Hematopoietic multipotent progenitor cell (in vitro differentiated cells): ENCODE results near the gene ACRBP. TPM values are rescaled to one million over a fixed set of nuclear protein-coding genes. Genes with fewer than 3 reads are reported as not detected.
A peak's percentile ranks its signal among the peaks of the same experiment; 100 is the strongest.

Experiments
- DNase-seq, 3 donors: peaks; one replicate each; pipeline ENCODE4 v3.0.0-alpha.2; 2011 to 2015; ENCODE audit warnings: low read depth in 2 of 3, low spot score in 2 of 3
- total RNA-seq: library from RNA; depleted of rRNA; stranded (reverse); fragments of >200 nt; gene quantifications from one replicate; pipeline ENCODE4 v1.2.3, GENCODE V29; 2012

The ACRBP gene
- total RNA-seq: 15.9 TPM

DNA sequence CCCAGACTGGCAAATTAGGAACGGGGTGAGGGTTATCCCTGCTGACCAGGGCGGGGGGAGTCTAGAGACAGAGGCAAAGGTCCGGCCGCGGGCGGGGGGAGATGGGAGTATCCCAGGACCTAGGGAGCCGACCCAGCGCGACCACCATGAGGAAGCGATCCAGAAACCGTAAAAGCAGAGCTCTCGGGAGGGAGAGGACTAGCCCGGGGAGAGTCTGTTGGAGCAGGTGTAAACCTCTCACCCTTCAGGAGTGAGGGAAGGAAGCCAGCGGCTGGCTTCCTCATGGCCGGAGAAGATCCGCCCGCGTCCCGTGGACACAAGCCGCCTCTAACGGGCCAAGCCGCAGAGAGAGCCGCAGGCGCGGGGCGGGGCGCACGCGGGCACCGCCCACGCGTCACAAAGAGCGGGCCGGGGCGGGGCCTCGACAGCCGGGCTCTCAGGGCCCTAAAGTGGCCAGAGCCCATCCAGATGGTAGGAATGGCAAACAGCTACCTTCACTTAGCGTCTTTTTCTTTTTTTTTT, at the start of gene ACRBP:
Gene ACRBP, minus strand, starts transcription at position 350 of the 522 bp plus-strand sequence. Its CDS starts 66 bp downstream, at position 284.
- peak in 2 of 3 donors; percentile 59 to 60 for DNase-seq

DNA sequence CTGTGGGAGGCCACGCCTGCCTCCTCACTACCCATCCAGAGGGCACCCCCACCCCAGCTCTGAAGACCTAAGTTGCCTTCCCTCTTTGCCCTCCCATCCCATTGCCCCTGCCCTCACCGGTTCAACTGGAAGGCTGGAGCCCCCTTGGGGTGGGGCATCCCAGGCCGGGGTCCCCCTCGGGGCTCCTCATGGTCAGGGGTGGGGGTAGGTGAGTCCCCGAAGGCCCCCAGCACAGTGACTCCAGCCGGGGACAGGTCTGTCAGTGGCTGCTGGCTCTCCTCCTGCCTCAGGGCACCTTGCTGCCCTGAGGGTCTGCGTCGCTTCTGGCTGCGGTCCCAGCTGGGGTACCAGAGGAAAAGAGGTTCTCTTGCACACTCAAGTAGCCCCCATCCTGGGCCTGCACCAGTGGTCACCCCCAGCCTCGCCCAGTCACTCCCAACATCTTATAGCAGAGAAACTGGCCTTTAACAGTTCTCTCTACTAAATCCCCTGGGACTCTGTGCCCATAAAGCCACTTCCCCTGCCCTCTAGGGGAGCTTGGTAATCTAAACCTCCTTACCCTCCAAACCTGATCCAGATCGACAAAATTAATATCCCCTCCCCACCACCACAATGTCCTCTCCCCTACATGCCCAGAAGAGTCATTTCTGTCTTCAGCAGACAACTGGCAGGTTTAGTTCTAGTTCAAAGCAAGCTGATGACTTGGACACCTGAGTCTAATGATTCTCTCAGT, 48.2 kb upstream of the ACRBP start:
- DNase-seq: no peak

DNA sequence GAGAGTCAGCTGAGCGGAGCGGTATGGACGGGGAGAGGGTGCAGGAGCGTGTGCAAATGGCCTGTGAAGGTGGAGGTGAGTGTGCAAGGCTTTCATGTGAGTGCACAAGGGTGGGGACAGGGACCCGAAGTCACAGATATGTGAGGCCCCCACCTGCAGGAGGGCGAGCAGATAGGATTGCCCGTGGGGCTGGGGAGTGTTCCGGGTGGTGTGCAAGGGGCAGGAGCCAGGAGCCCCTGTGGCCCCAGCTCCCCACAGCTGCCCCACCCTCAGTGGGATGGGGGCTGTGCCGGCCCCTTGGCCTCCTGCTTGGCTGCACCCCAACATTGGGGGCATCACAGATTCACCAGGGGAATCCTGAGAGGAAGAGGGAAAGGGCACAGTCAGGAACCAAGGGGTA, 47.5 kb upstream of the ACRBP start:
- DNase-seq: no peak

DNA sequence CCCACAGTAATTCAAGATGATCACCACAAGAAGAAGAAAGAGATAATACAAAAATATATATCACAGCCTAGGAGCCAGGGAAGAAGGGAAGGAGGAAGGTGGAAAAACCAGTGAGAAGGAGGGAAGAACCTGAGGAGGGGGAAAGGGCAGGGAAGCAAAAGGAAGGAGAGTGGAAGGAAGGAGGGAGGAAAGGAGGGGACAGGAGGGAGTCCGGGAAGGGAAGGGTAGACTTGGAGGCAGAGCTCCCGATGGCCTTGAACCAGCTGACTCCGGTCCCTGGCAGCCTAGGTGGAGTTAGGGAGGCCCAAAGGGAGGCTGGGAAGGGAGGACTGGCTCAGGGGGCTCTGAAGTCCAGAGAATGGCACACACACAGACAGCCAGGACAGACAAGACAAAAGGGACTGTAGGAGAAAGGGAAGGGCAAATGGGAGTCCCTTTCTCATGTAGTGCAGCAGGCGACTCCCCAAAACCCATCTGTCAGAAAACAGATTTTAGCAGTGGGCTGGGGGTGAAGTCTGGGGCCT, 46.7 kb upstream of the ACRBP start:
- no peak for DNase-seq

DNA sequence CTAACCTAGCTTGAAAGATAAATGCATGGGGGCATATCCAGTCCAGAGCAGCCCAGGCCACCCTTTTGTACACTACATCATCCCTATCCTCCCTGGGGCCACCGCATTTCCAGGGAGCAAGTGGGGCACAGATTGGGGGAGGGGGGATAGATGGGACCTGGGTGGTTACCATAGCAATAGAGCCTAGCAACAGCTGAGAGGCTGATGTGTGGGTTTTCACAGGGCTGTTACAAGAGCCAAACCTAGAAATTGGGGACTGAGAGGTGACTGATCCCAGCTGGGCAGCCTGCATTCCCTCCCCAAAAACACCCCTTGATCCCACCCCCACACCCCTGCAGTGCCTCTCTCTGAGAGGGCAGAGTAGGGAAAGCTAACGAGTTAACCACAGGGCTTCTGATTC, 45.7 kb upstream of the ACRBP start:
- no peak for DNase-seq

DNA sequence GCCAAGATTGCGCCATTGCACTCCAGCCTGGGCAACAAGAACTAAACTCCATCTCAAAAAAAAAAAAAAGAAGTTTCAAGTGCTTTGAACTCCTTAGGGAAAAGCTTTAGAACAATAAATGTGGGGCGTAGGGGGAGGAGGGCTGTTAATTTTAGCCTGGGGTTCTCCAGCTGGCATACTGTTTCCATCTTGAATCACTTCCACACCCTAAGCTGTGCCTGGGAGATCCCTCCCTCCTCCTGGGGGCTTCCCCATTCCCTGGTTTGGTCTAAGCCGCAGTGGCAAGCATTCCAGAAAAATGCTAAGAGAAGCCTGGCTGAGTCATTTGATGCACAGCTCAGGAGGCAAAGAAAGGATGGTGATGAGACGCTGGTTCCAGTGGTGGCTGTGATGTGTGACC, 44.2 kb upstream of the ACRBP start:
- DNase-seq: no peak

DNA sequence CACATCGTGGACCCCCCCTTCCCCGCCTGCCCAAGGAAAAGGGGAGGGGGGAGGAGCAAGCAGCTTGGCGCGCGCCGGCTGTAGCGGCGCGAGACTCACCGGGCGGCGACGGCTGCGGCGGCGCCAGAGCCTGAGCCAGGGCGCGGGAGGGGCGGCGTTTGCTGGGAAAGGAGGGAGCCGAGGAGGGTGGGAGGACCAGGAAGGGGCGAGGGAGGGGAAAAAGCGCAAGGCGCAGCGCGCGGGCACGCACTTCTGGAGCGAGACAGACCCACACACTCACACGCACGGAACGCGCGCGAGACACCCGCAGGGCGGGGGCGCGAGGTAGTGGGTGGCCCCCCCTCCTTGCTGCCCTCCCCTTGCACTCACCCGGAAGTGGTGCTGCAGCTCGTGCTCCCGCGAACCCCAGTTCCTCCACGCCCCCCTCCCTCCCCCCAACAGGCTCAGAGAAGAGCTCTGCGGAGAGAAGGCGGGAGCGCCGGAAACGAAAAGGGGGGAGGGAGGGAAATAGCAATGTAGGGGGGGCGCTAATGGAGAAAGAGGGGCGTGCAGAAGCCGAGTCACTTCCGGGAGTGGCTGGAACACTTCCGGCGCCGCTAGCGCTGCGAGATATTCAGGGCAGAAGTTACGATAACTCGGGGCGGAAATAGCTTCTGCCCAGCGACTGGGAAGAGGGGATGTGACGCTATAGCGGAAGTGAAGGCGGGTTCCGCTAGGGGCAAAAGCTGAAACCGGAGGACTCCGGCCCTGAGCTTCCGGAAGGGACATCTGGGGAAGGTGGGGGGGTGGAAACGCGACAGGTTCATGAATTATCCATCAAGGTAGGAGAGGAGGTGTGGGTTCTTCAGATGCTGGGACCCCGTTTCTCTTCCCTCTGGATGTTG, 42.0 kb upstream of the ACRBP start, which contains the start of gene ZNF384:
Gene ZNF384, minus strand, starts transcription at position 377 of the 884 bp plus-strand sequence. CDS start 9,855 bp downstream, outside the sequence.
- peak; percentile 91 to 99 (median 97) for DNase-seq

DNA sequence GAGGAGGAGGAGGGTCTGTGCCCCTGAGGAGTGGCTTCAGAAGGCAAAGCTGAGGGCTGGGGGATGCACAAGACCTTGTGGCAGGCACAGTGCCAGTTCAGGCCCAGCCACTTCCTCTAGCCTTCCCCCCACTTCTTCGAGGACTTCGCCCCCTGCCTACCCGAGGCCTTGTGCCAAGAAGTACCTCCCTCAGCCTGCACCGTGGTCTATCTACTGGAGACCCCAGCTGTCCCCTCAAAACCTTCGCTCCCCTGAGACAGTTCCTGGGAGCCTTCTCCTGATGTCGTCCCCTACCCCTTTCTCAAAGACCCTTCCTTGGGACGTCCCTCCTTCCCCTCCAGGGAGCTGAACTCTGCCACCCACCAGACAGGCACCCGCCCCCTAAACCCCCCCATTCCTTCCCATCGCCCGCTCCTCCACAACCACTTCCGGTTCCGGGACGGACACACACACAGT, 41.3 kb upstream of the ACRBP start:
- DNase-seq: peak in 2 of 3 donors; percentile 76 to 82

DNA sequence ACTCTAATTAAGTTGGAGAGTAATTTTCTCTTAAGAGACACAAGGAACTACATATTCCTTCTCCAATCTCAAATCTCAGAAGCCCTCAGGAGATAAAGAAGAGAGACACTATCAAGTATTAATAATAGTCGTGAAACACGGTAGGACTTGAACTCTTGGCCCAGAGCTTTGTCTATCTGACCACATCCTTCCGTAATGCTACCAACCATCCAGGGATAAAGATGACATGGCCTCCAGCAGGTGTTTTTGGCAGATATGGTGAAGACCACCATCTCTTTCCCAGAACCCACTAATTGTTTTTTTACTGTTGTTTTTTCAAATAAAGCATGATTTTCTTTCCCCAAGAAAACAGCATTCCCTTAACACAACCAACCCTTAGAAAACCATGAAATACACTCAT, 38.6 kb upstream of the ACRBP start:
- DNase-seq: no peak

DNA sequence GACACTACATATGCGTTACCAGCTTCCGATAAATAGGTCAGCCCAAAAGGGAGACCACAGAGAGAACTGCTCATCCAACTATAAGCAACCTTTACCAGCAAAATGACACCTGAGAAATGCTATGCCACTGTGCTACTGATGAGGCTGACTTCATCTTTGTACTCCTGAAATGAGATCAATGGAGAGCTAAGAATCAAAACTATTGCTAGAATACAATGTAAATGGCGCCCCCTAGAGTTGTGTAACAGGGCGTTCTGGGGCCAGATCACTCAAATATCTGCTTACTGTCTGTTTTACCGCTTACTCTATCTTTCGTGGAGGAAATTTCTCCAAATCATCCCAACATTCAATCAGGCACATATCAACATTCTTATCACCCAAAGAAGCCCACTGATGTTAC, 37.4 kb upstream of the ACRBP start:
- DNase-seq: peak in 2 of 3 donors; percentile 59 to 77

DNA sequence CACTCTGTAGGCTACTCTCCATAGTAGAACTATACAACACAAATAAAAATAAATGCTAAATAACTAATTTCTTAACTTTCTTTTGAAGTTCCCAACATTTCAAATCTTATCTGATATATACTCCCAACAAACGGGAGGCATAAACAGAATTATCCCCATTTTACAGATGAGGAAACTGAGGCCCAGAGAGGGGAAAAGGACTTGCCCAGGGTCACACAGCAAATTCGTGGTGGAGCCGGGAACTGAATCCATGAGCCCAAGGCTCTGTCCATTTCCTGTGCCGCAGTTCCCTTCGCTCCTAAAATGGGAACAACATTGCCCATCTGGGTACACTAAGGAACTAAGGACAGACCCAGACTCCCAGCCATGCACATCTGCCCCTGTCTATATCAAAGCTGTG, 29.7 kb upstream of the ACRBP start:
- no peak for DNase-seq

DNA sequence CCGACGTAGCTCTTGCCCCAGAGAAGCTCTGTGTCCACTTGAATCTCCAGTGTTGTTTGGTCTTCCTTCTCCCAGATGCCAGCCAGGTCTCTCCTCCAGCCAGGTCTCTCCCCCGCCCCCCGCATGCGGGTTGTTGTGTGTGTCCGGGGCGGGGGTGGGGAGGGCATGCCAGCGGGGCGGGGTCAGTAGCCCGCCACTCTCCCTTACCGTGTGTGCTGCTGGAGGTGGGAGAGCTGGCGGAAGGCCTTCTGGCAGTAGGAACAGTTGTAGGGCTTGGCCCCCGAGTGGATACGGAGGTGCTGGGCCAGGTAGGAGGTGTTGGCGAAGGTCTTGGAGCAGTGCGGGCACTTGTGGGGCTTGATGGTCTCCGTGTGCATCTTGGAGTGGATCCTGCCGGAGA, 24.9 kb upstream of the ACRBP start:
- no peak for DNase-seq

DNA sequence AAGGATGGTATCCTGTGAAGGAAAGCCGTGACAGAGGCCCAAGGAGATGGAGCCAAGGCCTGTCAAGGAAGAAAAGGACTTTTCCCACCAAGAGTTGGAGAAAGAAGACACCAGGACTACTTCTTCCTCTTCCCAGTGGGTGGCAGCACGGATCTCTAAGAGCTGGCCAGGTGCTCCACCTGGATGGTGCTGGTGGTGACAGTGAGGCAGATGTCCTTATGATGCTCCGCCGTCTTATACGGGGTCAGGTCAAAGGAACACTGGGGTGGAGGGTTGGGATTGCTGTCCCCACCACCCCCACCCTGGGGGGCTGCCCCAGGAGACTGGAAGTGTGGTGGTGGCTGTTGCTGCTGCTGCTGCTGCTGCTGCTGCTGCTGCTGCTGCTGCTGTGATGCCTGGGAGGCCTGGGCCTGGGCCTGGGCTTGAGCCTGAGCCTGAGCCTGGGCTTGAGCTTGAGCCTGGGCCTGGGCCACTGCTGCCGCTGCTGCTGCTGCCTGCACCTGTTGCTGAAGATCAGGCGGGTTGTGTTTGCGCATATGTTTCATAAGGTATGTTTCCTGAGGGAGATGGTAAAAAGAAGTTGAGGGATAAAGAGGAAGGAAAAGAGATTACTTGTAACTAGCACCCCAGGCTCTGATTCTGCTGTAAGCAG, 20.5 kb upstream of the ACRBP start:
- DNase-seq: no peak

DNA sequence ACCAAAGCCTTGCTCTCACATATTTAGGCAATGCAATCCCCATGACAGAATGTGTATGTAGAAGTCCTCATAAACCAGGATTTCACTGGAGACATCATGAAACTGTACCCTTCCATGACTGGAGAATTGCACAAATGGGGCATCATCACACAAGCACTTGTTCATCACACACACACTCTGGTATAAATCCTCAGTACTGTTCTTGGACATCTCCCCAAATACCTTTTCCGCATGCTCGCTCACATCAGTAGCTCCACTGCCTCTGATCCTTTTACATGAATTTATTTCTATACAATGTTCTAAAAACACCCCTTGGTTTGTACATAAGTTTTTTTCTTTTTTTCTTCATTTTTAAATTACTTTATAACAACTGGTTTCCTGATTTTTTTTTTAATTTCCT, 19.0 kb upstream of the ACRBP start:
- DNase-seq: no peak

DNA sequence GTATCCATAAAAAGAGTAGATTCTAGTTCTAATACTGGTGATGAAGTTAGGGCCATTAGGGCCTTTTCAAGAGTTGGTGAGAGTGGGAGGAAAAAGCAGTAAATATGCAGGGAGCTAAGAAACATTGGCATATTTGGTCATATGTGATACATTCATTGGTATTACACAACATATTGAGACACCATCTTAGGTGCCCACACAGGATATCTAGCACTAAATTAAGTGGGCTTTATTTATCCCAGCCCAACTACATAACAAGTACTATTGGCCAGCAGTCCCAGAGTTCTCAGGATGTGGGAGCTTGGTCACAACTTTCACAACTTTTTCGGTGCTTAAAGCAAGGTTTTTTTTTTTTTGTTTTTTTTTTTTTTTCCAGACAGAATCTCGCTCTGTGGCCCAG, 17.7 kb upstream of the ACRBP start:
- DNase-seq: no peak

DNA sequence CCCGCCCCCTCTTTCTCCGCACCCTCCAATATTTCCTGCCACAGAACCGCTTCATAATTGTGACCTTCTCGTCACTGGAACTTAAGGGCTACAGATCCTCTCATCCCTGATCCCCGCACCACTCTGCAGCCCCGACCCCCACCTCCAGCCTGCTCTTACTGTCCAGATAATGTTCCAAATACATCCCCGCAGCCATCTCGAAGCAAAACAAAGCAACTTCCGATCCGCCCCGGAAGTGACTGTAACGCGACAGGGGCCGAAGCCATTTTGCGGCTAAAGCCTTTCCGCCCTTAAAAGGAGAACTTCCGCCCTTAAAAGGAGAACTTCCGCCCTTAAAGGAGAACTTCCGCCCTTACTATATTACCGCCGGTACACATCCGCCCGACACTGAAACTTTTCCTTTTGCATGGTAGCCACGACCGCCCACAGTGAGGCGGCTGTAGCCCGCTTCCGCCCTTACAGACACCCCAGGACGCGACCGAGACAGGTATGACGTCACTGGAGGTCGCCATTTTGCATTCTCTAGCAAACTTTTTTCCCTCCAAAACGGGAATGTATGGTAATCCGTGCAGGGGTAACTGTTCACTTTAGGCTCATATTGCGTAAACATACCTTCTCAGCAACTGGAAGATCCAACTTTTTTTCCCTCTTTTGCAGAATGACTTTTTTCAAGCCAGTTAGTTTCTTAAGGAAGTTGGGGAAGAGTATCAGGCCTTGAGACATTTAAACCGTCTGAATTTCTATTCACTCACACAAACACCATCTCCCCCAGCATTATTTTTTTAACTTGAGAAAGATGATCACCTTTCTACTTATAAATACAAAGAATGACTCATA, 15.9 kb upstream of the ACRBP start, which contains the start of gene ING4:
Gene ING4, minus strand, starts transcription at position 214 of the 837 bp plus-strand sequence. Its CDS starts 18 bp downstream, at position 196.
- peak; percentile 90 to 100 (median 98) for DNase-seq

DNA sequence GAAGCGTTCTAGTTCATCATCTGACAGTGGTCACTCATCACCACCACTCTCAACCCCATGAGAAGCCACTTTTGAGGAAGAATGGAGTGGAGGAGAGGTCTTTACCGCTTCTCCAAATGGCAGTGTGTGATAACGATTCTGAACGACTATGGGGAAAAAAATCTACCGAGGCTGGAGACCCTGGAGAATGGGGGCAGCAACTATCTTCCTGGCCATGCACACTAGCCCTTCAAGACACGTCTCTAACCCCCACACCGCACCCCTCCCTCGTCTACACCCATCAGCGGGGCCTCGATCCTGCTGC, 15.3 kb upstream of the ACRBP start:
- no peak for DNase-seq

DNA sequence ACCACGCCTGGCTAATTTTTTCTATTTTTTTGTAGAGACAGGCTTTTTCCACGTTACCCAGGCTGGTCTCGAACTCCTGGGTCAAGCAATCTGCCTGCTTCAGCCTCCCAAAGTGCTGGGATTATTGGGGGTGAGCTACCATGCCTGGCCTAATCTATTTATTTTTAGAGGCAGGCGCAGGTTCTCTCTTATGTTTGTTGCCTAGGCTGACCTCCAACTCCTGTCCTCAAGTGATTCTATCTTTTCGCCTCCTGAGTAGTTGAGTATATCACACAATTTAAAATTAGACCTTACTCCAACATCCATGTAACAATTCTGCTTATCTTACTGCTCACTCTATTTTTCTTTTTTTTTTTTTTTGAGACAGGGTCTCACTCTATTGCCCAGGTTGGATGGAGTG, 6.8 kb upstream of the ACRBP start:
- no peak for DNase-seq

DNA sequence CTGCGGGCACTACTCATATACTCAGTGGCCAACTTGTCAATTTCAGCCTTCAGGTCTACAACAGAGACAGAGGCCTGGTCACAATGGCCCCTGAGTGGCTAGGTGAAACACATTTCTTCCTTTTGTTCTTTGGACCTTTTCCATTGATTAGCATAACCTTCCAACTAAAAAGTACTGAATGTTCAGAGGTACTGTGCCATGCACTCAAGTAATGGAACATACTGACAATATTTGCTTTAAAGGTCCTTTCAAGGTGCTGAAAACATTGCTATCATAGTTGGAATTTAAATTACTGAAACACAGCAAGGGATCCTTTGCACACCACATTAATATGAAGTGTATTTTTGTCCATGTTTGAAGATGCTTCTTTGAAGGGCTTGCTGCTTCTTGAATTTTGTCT, 6.1 kb upstream of the ACRBP start:
- DNase-seq: no peak

DNA sequence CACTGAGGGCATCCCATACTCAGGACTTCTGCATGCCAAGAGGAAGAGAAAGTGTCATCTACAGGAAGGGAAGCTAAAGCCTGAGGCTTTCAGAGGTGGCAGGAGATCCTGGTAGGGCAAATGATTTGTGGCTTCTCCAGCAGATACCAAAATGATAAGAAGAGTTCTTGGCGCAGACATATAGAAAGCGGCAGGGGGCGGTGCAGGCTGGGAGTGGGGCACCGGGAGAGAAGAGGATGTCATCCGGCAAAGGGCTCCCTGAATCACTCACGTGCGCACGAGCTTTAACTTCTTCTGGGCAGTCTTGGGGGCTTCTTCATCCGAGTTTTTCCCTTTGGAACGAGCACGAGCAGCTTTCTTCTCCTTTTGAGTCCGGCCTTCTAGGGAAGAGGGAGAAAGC, 5.2 kb upstream of the ACRBP start:
- no peak for DNase-seq
